ENCODE measurements around the gene SSU72.
"Not testable (repeated sequence)": the region's sequence is repeated elsewhere in the genome, so short reads cannot be mapped to it uniquely, and the experiment has no call there.

DNA sequence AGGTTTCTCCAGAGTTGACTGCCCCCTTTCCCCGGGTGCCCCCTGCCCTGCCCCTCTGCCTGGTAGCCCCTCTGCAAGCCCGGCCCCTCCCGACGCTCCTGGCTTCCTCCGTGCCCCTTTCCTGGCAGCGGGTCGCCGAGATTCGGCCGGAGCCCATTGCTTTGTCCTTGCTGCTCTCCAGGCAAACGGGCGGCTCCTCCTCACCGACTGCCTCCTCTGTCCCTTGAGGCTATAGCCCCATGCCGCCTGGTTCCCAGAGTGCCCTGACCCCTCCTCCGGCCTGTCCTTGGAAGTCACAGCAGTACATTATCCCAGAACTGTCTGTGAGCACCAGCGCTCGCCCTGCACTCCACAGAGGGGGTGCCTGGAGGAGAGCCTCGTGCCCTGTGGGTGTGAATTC, 61.0 kb downstream of the SSU72 start:
- TF ChIP-seq, protein P1, sequence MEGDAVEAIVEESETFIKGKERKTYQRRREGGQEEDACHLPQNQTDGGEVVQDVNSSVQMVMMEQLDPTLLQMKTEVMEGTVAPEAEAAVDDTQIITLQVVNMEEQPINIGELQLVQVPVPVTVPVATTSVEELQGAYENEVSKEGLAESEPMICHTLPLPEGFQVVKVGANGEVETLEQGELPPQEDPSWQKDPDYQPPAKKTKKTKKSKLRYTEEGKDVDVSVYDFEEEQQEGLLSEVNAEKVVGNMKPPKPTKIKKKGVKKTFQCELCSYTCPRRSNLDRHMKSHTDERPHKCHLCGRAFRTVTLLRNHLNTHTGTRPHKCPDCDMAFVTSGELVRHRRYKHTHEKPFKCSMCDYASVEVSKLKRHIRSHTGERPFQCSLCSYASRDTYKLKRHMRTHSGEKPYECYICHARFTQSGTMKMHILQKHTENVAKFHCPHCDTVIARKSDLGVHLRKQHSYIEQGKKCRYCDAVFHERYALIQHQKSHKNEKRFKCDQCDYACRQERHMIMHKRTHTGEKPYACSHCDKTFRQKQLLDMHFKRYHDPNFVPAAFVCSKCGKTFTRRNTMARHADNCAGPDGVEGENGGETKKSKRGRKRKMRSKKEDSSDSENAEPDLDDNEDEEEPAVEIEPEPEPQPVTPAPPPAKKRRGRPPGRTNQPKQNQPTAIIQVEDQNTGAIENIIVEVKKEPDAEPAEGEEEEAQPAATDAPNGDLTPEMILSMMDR (IDR thresholded peaks at IDR 0.05): not testable (repeated sequence)
- not testable (repeated sequence) for TF ChIP-seq EZH2, EZH2phosphoT487 (IDR thresholded peaks at IDR 0.05)

All from neural progenitor cell (in vitro differentiated cells).